SK-N-SH treated with all-trans-retinoic acid at 6 μM for 48 hours (cell line): ENCODE data around the gene OXGR1.

Source experiments
- ATAC-seq: fragments of 200-7000 bp; cut with Tn5 transposase; 3 replicates; pipeline ENCODE4 v1.9.1; 2020; ENCODE audit warnings: mild to moderate bottlenecking, moderate library complexity
- ARNTL ChIP-seq: fragments of 450-650 bp; formaldehyde crosslinking; IDR thresholded peaks from 2 replicates; pipeline ENCODE4 v1.5.0; 2020; ENCODE audit warnings: low read depth, mild to moderate bottlenecking, moderate library complexity, borderline replicate concordance
- BACH2 ChIP-seq: fragments of 250-450 bp; sonication (Bioruptor Pico); IDR thresholded peaks from 2 replicates; pipeline ENCODE4 v1.9.0; 2021; ENCODE audit warnings: mild to moderate bottlenecking, borderline replicate concordance
- CSDC2 ChIP-seq: fragments of 250-450 bp; sonication (Bioruptor Pico); IDR thresholded peaks from 2 replicates; pipeline ENCODE4 v1.5.0; 2020; ENCODE audit warnings: mild to moderate bottlenecking, moderate library complexity
- ESRRG ChIP-seq: fragments of 250-450 bp; sonication (Bioruptor Pico); IDR thresholded peaks from 2 replicates; pipeline ENCODE4 v1.6.1; 2021; ENCODE audit warnings: mild to moderate bottlenecking
- GLIS3 ChIP-seq: fragments of 250-450 bp; sonication (Bioruptor Pico); IDR thresholded peaks from 2 replicates; pipeline ENCODE4 v1.5.0; 2020; ENCODE audit warnings: mild to moderate bottlenecking, moderate library complexity
- ISL1 ChIP-seq: fragments of 250-450 bp; sonication (Bioruptor Pico); IDR thresholded peaks from 2 replicates; pipeline ENCODE4 v2.1.2; 2022; ENCODE audit warnings: mild to moderate bottlenecking, moderate library complexity
- OSR1 ChIP-seq: fragments of 250-450 bp; sonication (Bioruptor Pico); IDR thresholded peaks from 2 replicates; pipeline ENCODE4 v1.8.0; 2022; ENCODE audit warnings: moderate library complexity, mild to moderate bottlenecking, inconsistent platforms
- POU6F1 ChIP-seq: fragments of 250-450 bp; sonication (Bioruptor Pico); IDR thresholded peaks from 2 replicates; pipeline ENCODE4 v1.8.0; 2021; ENCODE audit warnings: low read depth, mild to moderate bottlenecking, moderate library complexity, borderline replicate concordance
- PPARA ChIP-seq: fragments of 250-450 bp; sonication (Bioruptor Pico); IDR thresholded peaks from 2 replicates; pipeline ENCODE4 v1.5.0; 2020; ENCODE audit warnings: mild to moderate bottlenecking, borderline replicate concordance
- RARB ChIP-seq: fragments of 250-450 bp; sonication (Bioruptor Pico); IDR thresholded peaks from 2 replicates; pipeline ENCODE4 v1.8.0; 2021; ENCODE audit warnings: mild to moderate bottlenecking, moderate library complexity
- SNAI2 ChIP-seq: fragments of 250-450 bp; sonication (Bioruptor Pico); IDR thresholded peaks from 2 replicates; pipeline ENCODE4 v1.5.0; 2020; ENCODE audit warnings: mild to moderate bottlenecking, moderate library complexity
- TCF4 ChIP-seq: fragments of 250-450 bp; sonication (Bioruptor Pico); IDR thresholded peaks from 2 replicates; pipeline ENCODE4 v1.8.0; 2021; ENCODE audit warnings: mild to moderate bottlenecking, moderate library complexity, borderline replicate concordance
- TOX ChIP-seq: fragments of 250-450 bp; sonication (Bioruptor Pico); IDR thresholded peaks from 2 replicates; pipeline ENCODE4 v1.8.0; 2021; ENCODE audit warnings: mild to moderate bottlenecking, moderate library complexity, borderline replicate concordance
- TSHZ2 ChIP-seq: fragments of 250-450 bp; sonication (Bioruptor Pico); IDR thresholded peaks from 2 replicates; pipeline ENCODE4 v1.5.0; 2020; ENCODE audit warnings: mild to moderate bottlenecking, moderate library complexity
- ZC3H10 ChIP-seq: fragments of 250-450 bp; sonication (Bioruptor Pico); IDR thresholded peaks from 2 replicates; pipeline ENCODE4 v1.5.1; 2021; ENCODE audit warnings: mild to moderate bottlenecking, moderate library complexity
- ZFP3 ChIP-seq: fragments of 250-450 bp; sonication (Bioruptor Pico); IDR thresholded peaks from 2 replicates; pipeline ENCODE4 v1.5.0; 2020; ENCODE audit warnings: mild to moderate bottlenecking, moderate library complexity
- ZFP30 ChIP-seq: fragments of 450-650 bp; formaldehyde crosslinking; IDR thresholded peaks from 2 replicates; pipeline ENCODE4 v1.5.0; 2022; ENCODE audit warnings: mild to moderate bottlenecking, moderate library complexity
- ZNF565 ChIP-seq: fragments of 450-650 bp; formaldehyde crosslinking; conservative IDR thresholded peaks from 2 replicates; pipeline ENCODE4 v1.5.0; 2020; ENCODE audit warnings: low read depth, mild to moderate bottlenecking, moderate library complexity
- ZNF8 ChIP-seq: fragments of 450-650 bp; formaldehyde crosslinking; IDR thresholded peaks from 2 replicates; pipeline ENCODE4 v1.5.0; 2020; ENCODE audit warnings: mild to moderate bottlenecking, moderate library complexity

Gene OXGR1

DNA sequence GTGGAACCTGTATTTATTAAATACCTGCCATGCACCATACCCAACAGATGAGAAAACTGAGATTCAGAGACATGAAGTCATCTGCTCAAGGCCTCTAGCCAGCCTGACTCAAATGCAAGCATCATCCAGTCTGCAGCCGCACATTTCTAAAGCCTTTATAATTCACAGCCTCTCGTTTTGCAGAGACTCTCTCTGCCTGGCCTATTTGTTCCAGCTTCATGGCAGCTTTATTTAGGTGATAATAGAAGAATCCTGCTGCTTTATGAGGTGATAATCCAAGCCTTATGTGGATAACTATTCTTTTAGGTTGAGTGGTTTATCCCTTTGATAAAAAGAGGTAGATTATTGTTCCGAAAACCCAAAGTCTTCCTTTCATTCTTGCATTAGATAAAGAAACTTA is 58.4 kb downstream of the OXGR1 start:
- ATAC-seq = no peak
- TF ChIP-seq ZC3H10 = no peak
- TF ChIP-seq RARB (CRISPR knock-in tag) = no peak
- no peak for TF ChIP-seq CSDC2 (CRISPR knock-in tag)
- no peak for TF ChIP-seq BACH2 (CRISPR knock-in tag)
- TF ChIP-seq GLIS3 (CRISPR knock-in tag) = no peak
- no peak for TF ChIP-seq ZNF565 (CRISPR knock-in tag)
- TF ChIP-seq TSHZ2 (CRISPR knock-in tag) = no peak
- no peak for TF ChIP-seq OSR1 (CRISPR knock-in tag)
- no peak for TF ChIP-seq PPARA (CRISPR knock-in tag)
- no peak for TF ChIP-seq TCF4 (CRISPR knock-in tag)
- TF ChIP-seq ZNF8 (CRISPR knock-in tag) = no peak
- no peak for TF ChIP-seq ESRRG (CRISPR knock-in tag)
- no peak for TF ChIP-seq POU6F1 (CRISPR knock-in tag)
- TF ChIP-seq ISL1 = no peak
- no peak for TF ChIP-seq ZFP30 (CRISPR knock-in tag)
- no peak for TF ChIP-seq SNAI2 (CRISPR knock-in tag)
- TF ChIP-seq ZFP3 (CRISPR knock-in tag) = no peak
- TF ChIP-seq TOX (CRISPR knock-in tag) = no peak
- no peak for TF ChIP-seq ARNTL (CRISPR knock-in tag)
